Neural progenitor cell (in vitro differentiated cells): ENCODE data around the gene CNKSR1.

Experiments used
- CTCF ChIP-seq: fragments of 200-600 bp; sonication (generic); IDR thresholded peaks from 2 replicates; pipeline ENCODE4 v1.5.1; 2017; ENCODE audit warnings: antibody characterized with exemption, mild to moderate bottlenecking
- EZH2 ChIP-seq: fragments of 200-600 bp; sonication (generic); IDR thresholded peaks from 2 replicates; pipeline ENCODE4 v1.6.1; 2017; ENCODE audit warnings: antibody characterized with exemption, mild to moderate bottlenecking, moderate library complexity

DNA sequence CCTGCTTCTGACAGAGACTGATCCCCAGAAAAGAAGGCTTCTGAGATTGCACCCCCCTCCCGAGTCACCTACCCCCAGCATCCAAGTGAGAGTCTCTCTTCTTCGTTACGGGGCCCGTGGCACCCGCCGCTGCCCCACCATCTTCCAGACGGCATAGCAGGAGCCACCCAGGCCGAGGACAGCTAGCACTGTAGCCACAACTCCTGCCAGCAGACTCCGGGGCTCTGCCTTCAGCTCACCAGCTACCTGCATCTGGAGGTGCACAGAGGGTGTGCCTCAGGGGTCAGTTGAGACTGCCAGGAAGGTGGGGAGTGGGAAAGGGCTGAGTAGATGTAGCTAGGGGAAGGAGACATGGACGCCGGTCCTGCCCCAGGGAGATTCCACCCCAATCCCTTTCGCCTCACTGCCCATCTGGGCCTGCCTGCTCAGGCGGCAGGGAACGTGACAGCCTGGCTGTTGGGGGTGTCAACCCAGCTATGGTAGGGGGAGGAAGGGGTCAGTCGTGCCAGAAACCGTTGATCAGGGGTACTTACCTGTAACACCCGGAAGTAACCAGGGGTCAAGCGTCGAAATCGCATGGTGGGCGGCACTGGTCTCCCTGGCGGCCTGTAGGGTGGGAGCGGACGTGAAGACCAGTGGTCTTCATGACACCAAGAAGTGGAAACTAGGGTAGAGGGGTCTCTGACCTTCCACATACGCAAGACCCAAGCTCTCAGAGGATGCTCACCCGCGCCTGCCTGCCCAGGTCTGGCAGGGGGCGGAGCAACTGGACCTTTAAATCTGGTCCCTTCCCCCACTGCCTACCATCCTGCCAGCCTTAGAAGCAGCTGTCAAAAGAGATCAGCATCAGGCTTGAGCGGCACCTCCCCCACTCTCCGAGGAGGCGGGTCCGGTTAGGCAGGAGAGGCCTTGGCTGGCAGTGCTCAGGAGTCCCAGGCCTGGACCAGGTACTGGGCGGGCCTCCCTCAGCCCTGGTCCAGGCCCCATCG is 5.9 kb upstream of the CNKSR1 start, which contains the start of gene ZNF593OS:
- TF ChIP-seq CTCF, result no peak
- no peak for TF ChIP-seq EZH2
